Lower leg skin (tissue), 4 donors: ENCODE data around the gene DLGAP3. TPM values are rescaled to one million over a fixed set of nuclear protein-coding genes. Genes with fewer than 3 reads are reported as not detected.

Experiments used
- DNase-seq, 2 donors: peaks; one replicate each; pipeline ENCODE4 v3.0.0-alpha.2; 2019; ENCODE audit warnings: low spot score in 2 of 2
- H3K4me3 ChIP-seq: fragments of 200-600 bp; sonication (generic); 2 replicates; pipeline ENCODE4 v1.5.1; 2017; ENCODE audit warnings: mild to moderate bottlenecking, low read depth; ENCODE audit not compliant: poor library complexity, severe bottlenecking
- POLR2A ChIP-seq, 2 donors: fragments of 450-650 bp; IDR thresholded peaks; one replicate each; pipeline ENCODE4 v1.6.1; 2016 to 2017; ENCODE audit warnings: antibody characterized with exemption in 2 of 2, mild to moderate bottlenecking in 1 of 2, moderate library complexity in 1 of 2
- WGBS, 2 donors: methylation state at CpG; one replicate each; pipeline ENCODE4 v1.1.5; 2018; 5-methylcytosine and 5-hydroxymethylcytosine counted together
- intact Hi-C: fragments of 100-400 bp; cut with DNase I; formaldehyde crosslinking; loops from one replicate; pipeline ENCODE4 v1.15.0; 2023; ENCODE audit warnings: low total_unique reads
- total RNA-seq, 4 donors: library from RNA; depleted of rRNA; stranded (reverse); fragments of >200 nt; gene quantifications; one replicate each; pipeline ENCODE4 v1.1.0, GENCODE V29; 2016
- TF ChIP-seq, protein P1 (sequence below), 3 donors: fragments of 450-650 bp; IDR thresholded peaks; one replicate each; pipeline ENCODE4 v1.5.1; 2016; ENCODE audit warnings: antibody characterized with exemption in 3 of 3, mild to moderate bottlenecking in 3 of 3, moderate library complexity in 2 of 3

Gene DLGAP3
- total RNA-seq, 4 donors from 2014 or later = 0.07 to 0.19 TPM; not detected in 2

DNA sequence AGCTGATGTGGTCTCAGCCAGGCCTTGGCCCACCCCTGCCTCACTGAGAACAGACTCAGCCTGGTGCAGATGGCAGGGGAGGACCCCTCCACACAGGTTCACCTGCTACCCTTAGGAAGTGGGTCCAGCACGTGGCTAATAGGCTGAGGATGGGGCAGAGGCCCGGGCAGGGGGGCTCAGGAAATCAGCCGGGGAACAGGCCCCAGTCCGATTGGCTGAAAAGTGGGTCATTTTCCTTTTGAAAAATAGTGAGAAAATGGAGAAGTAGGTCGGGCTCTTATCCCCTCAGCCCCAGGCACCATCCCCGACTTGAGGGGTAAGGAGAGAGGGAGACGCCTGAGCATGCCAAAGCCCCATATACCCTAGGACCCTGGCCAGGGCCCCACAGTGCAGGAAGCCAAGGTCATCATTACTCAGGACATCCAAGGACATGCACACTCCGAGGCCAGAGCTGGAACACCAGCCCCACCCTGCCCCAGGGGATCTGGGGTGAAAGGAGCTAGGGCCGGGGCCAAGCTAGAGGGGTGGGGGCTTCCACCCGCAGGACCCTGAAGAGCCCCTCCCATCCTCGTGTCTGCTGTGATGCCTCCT lies 11.0 kb downstream of the DLGAP3 start:
- intact Hi-C loops = no loop called here
- WGBS, 2 donors = 20 to 28% methylated on average over 10 to 11 of the region's 11 CpGs

GRCh38 chr1:34917017-34917416 lies 12.4 kb downstream of the DLGAP3 start:
- 84 to 89% methylated on average over 6 of the region's 6 CpGs for WGBS, 2 donors
- no peak overlapping the region for H3K4me3 ChIP-seq
- no peak for DNase-seq
- TF ChIP-seq POLR2A (IDR thresholded peaks at IDR 0.05) = no peak
- TF ChIP-seq, protein P1, sequence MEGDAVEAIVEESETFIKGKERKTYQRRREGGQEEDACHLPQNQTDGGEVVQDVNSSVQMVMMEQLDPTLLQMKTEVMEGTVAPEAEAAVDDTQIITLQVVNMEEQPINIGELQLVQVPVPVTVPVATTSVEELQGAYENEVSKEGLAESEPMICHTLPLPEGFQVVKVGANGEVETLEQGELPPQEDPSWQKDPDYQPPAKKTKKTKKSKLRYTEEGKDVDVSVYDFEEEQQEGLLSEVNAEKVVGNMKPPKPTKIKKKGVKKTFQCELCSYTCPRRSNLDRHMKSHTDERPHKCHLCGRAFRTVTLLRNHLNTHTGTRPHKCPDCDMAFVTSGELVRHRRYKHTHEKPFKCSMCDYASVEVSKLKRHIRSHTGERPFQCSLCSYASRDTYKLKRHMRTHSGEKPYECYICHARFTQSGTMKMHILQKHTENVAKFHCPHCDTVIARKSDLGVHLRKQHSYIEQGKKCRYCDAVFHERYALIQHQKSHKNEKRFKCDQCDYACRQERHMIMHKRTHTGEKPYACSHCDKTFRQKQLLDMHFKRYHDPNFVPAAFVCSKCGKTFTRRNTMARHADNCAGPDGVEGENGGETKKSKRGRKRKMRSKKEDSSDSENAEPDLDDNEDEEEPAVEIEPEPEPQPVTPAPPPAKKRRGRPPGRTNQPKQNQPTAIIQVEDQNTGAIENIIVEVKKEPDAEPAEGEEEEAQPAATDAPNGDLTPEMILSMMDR (IDR thresholded peaks at IDR 0.05) = no peak
- intact Hi-C loops = no loop called here

More for the DNA sequence above, 11.0 kb downstream of the DLGAP3 start:
- no peak for DNase-seq
- no peak for TF ChIP-seq POLR2A (IDR thresholded peaks at IDR 0.05)
- TF ChIP-seq, protein P1 (IDR thresholded peaks at IDR 0.05) = no peak
- H3K4me3 ChIP-seq = no peak overlapping the region

DNA sequence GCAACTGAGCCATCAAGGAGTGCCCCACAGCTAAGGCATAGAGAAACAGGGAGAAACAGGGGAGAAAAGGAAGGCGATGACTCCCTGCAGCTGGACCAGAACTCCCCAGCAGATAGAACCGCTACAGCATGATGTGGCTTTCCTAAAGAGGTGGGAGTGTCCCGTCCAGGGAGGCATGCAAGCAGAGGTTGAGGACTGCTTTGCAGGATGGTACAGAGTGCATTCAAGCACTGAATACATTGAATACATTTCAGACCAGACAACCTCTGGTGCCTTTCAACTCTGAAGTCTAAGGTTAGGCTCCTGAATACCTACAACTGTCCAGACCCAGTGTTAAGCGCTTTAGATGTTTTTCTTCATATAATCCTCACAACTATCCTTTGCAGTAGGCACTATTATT lies 13.3 kb downstream of the DLGAP3 start:
- TF ChIP-seq POLR2A (IDR thresholded peaks at IDR 0.05) = no peak
- TF ChIP-seq, protein P1 (IDR thresholded peaks at IDR 0.05) = no peak
- 86 to 88% methylated on average over 4 of the region's 4 CpGs for WGBS, 2 donors
- intact Hi-C loops = no loop called here
- no peak overlapping the region for H3K4me3 ChIP-seq
- DNase-seq = peak in 1 of 2 donors; percentile 26

DNA sequence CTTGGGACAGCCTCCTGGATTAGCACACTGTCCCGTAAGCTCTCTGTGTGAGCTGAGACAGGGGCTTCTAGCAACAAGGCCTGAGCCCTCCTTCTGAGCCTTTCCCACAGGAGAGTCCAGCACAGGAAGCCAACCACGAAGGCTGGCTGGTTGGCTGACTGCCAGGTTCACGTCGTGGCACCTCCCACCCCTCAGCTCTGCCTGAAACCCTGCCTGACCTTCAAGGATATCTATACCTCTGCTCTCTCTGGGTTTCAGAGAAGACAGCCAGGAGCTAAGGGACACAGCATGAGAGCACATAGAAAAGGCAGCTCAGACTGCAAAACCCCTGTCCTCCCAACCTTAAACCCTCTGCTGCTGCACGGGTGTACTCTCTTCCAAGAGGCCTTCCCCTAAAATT lies 13.9 kb downstream of the DLGAP3 start:
- WGBS, 2 donors = 32 to 33% methylated on average over 5 of the region's 5 CpGs
- intact Hi-C loops = no loop called here
- peak in 1 of 2 donors; percentile 59 for DNase-seq
- no peak for TF ChIP-seq POLR2A (IDR thresholded peaks at IDR 0.05)
- TF ChIP-seq, protein P1 (IDR thresholded peaks at IDR 0.05) = no peak
- no peak overlapping the region for H3K4me3 ChIP-seq

- TF ChIP-seq, protein P1 (IDR thresholded peaks at IDR 0.05) = no peak
- TF ChIP-seq POLR2A (IDR thresholded peaks at IDR 0.05) = no peak
- DNase-seq = no peak
- 94 to 95% methylated on average over 2 of the region's 2 CpGs for WGBS, 2 donors
- intact Hi-C loops = no loop called here
- H3K4me3 ChIP-seq = no peak overlapping the region
Measured at GRCh38 chr1:34914958-34915357, 14.5 kb downstream of the DLGAP3 start.

- no peak overlapping the region for H3K4me3 ChIP-seq
- TF ChIP-seq, protein P1 (IDR thresholded peaks at IDR 0.05) = no peak
- TF ChIP-seq POLR2A (IDR thresholded peaks at IDR 0.05) = no peak
- intact Hi-C loops = no loop called here
- WGBS, 2 donors = 82 to 86% methylated on average over 8 of the region's 8 CpGs
- no peak for DNase-seq
Measured at GRCh38 chr1:34911465-34911864, 18.0 kb downstream of the DLGAP3 start.
